Measurements from ENCODE around the gene PPP2R2C. TPM values are rescaled to one million over a fixed set of nuclear protein-coding genes. Genes with fewer than 3 reads are reported as not detected.

PPP2R2C gene
- total RNA-seq, 2 donors from 2014 or later: 0.66 to 0.78 TPM

- DNase-seq (no peak), ATAC-seq (no peak)
- H3K4me1 ChIP-seq: no peaks in the 10 kb centered on the region
- no peak overlapping the region for H3K4me3 ChIP-seq
- H3K27me3 ChIP-seq: no peaks in the 10 kb centered on the region
- no peak overlapping the region for H3K27ac ChIP-seq
- TF ChIP-seq POLR2A (IDR thresholded peaks at IDR 0.05): no peak
- TF ChIP-seq, protein P1, sequence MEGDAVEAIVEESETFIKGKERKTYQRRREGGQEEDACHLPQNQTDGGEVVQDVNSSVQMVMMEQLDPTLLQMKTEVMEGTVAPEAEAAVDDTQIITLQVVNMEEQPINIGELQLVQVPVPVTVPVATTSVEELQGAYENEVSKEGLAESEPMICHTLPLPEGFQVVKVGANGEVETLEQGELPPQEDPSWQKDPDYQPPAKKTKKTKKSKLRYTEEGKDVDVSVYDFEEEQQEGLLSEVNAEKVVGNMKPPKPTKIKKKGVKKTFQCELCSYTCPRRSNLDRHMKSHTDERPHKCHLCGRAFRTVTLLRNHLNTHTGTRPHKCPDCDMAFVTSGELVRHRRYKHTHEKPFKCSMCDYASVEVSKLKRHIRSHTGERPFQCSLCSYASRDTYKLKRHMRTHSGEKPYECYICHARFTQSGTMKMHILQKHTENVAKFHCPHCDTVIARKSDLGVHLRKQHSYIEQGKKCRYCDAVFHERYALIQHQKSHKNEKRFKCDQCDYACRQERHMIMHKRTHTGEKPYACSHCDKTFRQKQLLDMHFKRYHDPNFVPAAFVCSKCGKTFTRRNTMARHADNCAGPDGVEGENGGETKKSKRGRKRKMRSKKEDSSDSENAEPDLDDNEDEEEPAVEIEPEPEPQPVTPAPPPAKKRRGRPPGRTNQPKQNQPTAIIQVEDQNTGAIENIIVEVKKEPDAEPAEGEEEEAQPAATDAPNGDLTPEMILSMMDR (IDR thresholded peaks at IDR 0.05): no peak
- H3K9me3 ChIP-seq: no peaks in the 10 kb centered on the region
- intact Hi-C loops (cut with DNase I): no loop called here
- WGBS, 2 donors: 92 to 93% methylated on average over 12 of the region's 12 CpGs
- peaks cover 5 to 17% of the 10 kb centered on the region in 2 donors for H3K36me3 ChIP-seq (replicated peaks in 1 of 2; ENCODE audit: insufficient read depth in 1 of 2, low read depth in 2 of 2)
These were observed 172.5 kb downstream of the PPP2R2C start for GRCh38 chr4:6299875-6300274.

GRCh38 chr4:6298852-6299251, 173.6 kb downstream of the PPP2R2C start:
- H3K4me3 ChIP-seq: no peak overlapping the region

GRCh38 chr4:6298035-6298434, 174.4 kb downstream of the PPP2R2C start:
- intact Hi-C loops (cut with DNase I): no loop called here
- no peaks in the 10 kb centered on the region for H3K27me3 ChIP-seq
- no peak for DNase-seq
- H3K9me3 ChIP-seq: no peaks in the 10 kb centered on the region
- H3K4me1 ChIP-seq: no peaks in the 10 kb centered on the region
- H3K36me3 ChIP-seq (replicated peaks in 1 of 2; ENCODE audit: insufficient read depth in 1 of 2, low read depth in 2 of 2): peaks cover 5 to 17% of the 10 kb centered on the region in 2 donors
- no peak overlapping the region for H3K4me3 ChIP-seq
- TF ChIP-seq, protein P1 (IDR thresholded peaks at IDR 0.05): no peak
- 79 to 87% methylated on average over 13 of the region's 13 CpGs for WGBS, 2 donors
- ATAC-seq: no peak
- H3K27ac ChIP-seq: no peak overlapping the region

More at GRCh38 chr4:6298852-6299251, 173.6 kb downstream of the PPP2R2C start:
- intact Hi-C loops (cut with DNase I): no loop called here
- H3K27ac ChIP-seq: no peak overlapping the region
- peaks cover 5 to 17% of the 10 kb centered on the region in 2 donors for H3K36me3 ChIP-seq (replicated peaks in 1 of 2; ENCODE audit: insufficient read depth in 1 of 2, low read depth in 2 of 2)
- no peak for TF ChIP-seq POLR2A (IDR thresholded peaks at IDR 0.05)
- TF ChIP-seq, protein P1 (IDR thresholded peaks at IDR 0.05): no peak
- DNase-seq (no peak), ATAC-seq (no peak)
- H3K4me1 ChIP-seq: no peaks in the 10 kb centered on the region
- no peaks in the 10 kb centered on the region for H3K27me3 ChIP-seq
- WGBS, 2 donors: 88 to 100% methylated on average over 1 to 6 of the region's 6 CpGs
- no peaks in the 10 kb centered on the region for H3K9me3 ChIP-seq

DNA sequence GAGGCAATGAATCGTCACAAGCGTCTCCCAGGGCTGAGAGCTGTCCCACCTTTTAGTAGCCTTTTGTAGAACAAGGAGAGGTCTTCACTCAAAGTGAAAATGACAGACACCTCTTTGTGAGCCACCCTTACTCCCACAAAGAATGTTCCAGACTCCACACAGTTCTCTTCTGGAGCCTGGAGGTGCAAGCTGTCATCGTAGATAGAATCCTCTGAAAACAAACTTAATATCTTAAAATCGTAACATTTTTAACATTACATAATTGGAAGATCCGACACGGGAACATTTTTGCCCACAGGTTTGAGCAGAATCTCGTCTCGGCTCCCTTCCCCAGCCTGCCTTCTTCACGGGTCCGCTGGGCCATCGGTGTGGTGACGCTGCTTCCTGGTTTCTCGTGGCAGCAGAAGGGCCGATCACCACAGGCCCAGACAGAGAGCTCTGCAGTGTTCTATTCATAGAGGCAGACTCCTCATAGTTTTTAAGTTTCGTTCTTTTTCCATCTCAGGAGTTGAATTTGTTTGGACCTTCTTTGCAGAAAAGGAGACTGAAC, 175.1 kb downstream of the PPP2R2C start:
- H3K36me3 ChIP-seq (replicated peaks in 1 of 2; ENCODE audit: insufficient read depth in 1 of 2, low read depth in 2 of 2): peaks cover 5 to 12% of the 10 kb centered on the region in 2 donors
- WGBS, 2 donors: 90 to 92% methylated on average over 15 of the region's 15 CpGs
- H3K9me3 ChIP-seq: no peaks in the 10 kb centered on the region
- H3K27ac ChIP-seq: no peak overlapping the region
- TF ChIP-seq, protein P1 (IDR thresholded peaks at IDR 0.05): no peak
- no peak for TF ChIP-seq POLR2A (IDR thresholded peaks at IDR 0.05)
- no peaks in the 10 kb centered on the region for H3K4me1 ChIP-seq
- no peak for ATAC-seq
- H3K27me3 ChIP-seq: no peaks in the 10 kb centered on the region
- no peak overlapping the region for H3K4me3 ChIP-seq
- intact Hi-C loops (cut with DNase I): no loop called here
- no peak for DNase-seq

GRCh38 chr4:6296026-6296425, 176.4 kb downstream of the PPP2R2C start:
- H3K4me1 ChIP-seq: no peaks in the 10 kb centered on the region
- no peak overlapping the region for H3K27ac ChIP-seq
- no peak overlapping the region for H3K4me3 ChIP-seq
- ATAC-seq: no peak
- H3K36me3 ChIP-seq (replicated peaks in 1 of 2; ENCODE audit: insufficient read depth in 1 of 2, low read depth in 2 of 2): peaks cover 0 to 3% of the 10 kb centered on the region in 2 donors
- no peaks in the 10 kb centered on the region for H3K27me3 ChIP-seq
- DNase-seq: no peak
- no peaks in the 10 kb centered on the region for H3K9me3 ChIP-seq
- WGBS, 2 donors: 73 to 84% methylated on average over 4 to 8 of the region's 9 CpGs
- intact Hi-C loops (cut with DNase I): no loop called here
- no peak for TF ChIP-seq POLR2A (IDR thresholded peaks at IDR 0.05)
- TF ChIP-seq, protein P1 (IDR thresholded peaks at IDR 0.05): no peak

Measured in body of pancreas (tissue), 4 donors.